HepG2 (cell line): Measurements from ENCODE around the gene DNAJC1. TPM values are rescaled to one million over a fixed set of nuclear protein-coding genes. Genes with fewer than 3 reads are reported as not detected.
A peak's percentile ranks its signal among the peaks of the same experiment; 100 is the strongest.

ENCODE experiments used
- ARID3A ChIP-seq: IDR thresholded peaks from 2 replicates; pipeline ENCODE4 v1.6.1; 2012; ENCODE audit warnings: low read depth, low read length, improper control_type of control experiment
- CENPT ChIP-seq: sonication (generic); formaldehyde crosslinking; IDR thresholded peaks from 2 replicates; pipeline ENCODE4 v1.8.0; 2022; ENCODE audit warnings: low read depth, mild to moderate bottlenecking, moderate library complexity, missing genetic modification reagents
- ERF ChIP-seq: IDR thresholded peaks from 2 replicates; pipeline ENCODE4 v1.6.1; 2018; ENCODE audit warnings: missing biosample characterization, missing genetic modification reagents
- FOXA1 ChIP-seq, 2 experiments: fragments of 450-650 bp in 1 of 2; sonication (generic) in 1 of 2; formaldehyde crosslinking in 1 of 2; IDR thresholded peaks; 2 replicates each; pipeline versions ENCODE4 v1.4.0 to v1.6.1; 2016 to 2020; ENCODE audit warnings: missing genetic modification reagents in 1 of 2
- HDAC6 ChIP-seq: fragments of 200-600 bp; sonication (generic); IDR thresholded peaks from 2 replicates; pipeline ENCODE4 v1.7.0; 2017; ENCODE audit warnings: mild to moderate bottlenecking, antibody characterized with exemption, low read length, low read depth
- MBD4 ChIP-seq: IDR thresholded peaks from 2 replicates; pipeline ENCODE4 v1.6.1; 2012; ENCODE audit warnings: low read length, inconsistent platforms, borderline replicate concordance
- PAF1 ChIP-seq: IDR thresholded peaks from 2 replicates; pipeline ENCODE4 v1.6.1; 2016; ENCODE audit warnings: missing genetic modification reagents, missing compliant biosample characterization
- PITX1 ChIP-seq: sonication (generic); formaldehyde crosslinking; IDR thresholded peaks from 2 replicates; pipeline ENCODE4 v1.5.1; 2020; ENCODE audit warnings: mild to moderate bottlenecking, missing genetic modification reagents
- POLR2AphosphoS5 ChIP-seq: IDR thresholded peaks from 2 replicates; pipeline ENCODE4 v1.6.1; 2012; ENCODE audit warnings: low read depth, low read length
- SIN3A ChIP-seq: IDR thresholded peaks from 2 replicates; pipeline ENCODE4 v1.6.1; 2011; ENCODE audit warnings: low read depth, mild to moderate bottlenecking, control low read depth, low read length, borderline replicate concordance
- SP4 ChIP-seq: sonication (generic); formaldehyde crosslinking; IDR thresholded peaks from 2 replicates; pipeline ENCODE4 v1.8.1; 2023; ENCODE audit warnings: mild to moderate bottlenecking, missing genetic modification reagents
- SRSF1 ChIP-seq: fragments of 200-400 bp; formaldehyde crosslinking; optimal IDR thresholded peaks from 2 replicates; pipeline ENCODE3; 2017; ENCODE audit warnings: mild to moderate bottlenecking, low read depth, low read length, moderate library complexity
- TOE1 ChIP-seq: sonication (generic); formaldehyde crosslinking; IDR thresholded peaks from 2 replicates; pipeline ENCODE4 v1.4.0; 2020; ENCODE audit warnings: mild to moderate bottlenecking, missing genetic modification reagents
- ZNF224 ChIP-seq: sonication (generic); formaldehyde crosslinking; IDR thresholded peaks from 2 replicates; pipeline ENCODE4 v1.5.0; 2020; ENCODE audit warnings: mild to moderate bottlenecking, missing genetic modification reagents
- ZNF225 ChIP-seq: sonication (generic); formaldehyde crosslinking; IDR thresholded peaks from 2 replicates; pipeline ENCODE4 v1.4.0; 2020; ENCODE audit warnings: mild to moderate bottlenecking, missing genetic modification reagents
- ZNF329 ChIP-seq: sonication (generic); formaldehyde crosslinking; IDR thresholded peaks from 2 replicates; pipeline ENCODE4 v1.9.0; 2021; ENCODE audit warnings: low read depth, mild to moderate bottlenecking, missing genetic modification reagents
- ZNF44 ChIP-seq: sonication (generic); formaldehyde crosslinking; IDR thresholded peaks from 2 replicates; pipeline ENCODE4 v1.5.1; 2020; ENCODE audit warnings: mild to moderate bottlenecking, missing genetic modification reagents
- ZNF501 ChIP-seq: sonication (generic); formaldehyde crosslinking; IDR thresholded peaks from 2 replicates; pipeline ENCODE4 v1.5.1; 2020; ENCODE audit warnings: mild to moderate bottlenecking, moderate library complexity, missing genetic modification reagents
- ZNF564 ChIP-seq: sonication (generic); formaldehyde crosslinking; IDR thresholded peaks from 2 replicates; pipeline ENCODE4 v1.8.1; 2023; ENCODE audit warnings: mild to moderate bottlenecking, missing genetic modification reagents
- ZNF567 ChIP-seq: sonication (generic); formaldehyde crosslinking; IDR thresholded peaks from 2 replicates; pipeline ENCODE4 v1.8.1; 2023; ENCODE audit warnings: mild to moderate bottlenecking, missing genetic modification reagents, borderline replicate concordance
- ZNF614 ChIP-seq: IDR thresholded peaks from 2 replicates; pipeline ENCODE4 v1.6.1; 2018; ENCODE audit warnings: missing biosample characterization, missing genetic modification reagents, inconsistent platforms, borderline replicate concordance
- ZNF615 ChIP-seq: sonication (generic); formaldehyde crosslinking; IDR thresholded peaks from 2 replicates; pipeline ENCODE4 v1.5.0; 2020; ENCODE audit warnings: mild to moderate bottlenecking, missing genetic modification reagents, borderline replicate concordance
- ZNF761 ChIP-seq: sonication (generic); formaldehyde crosslinking; conservative IDR thresholded peaks from 2 replicates; pipeline ENCODE4 v1.4.0; 2020; ENCODE audit warnings: mild to moderate bottlenecking, missing genetic modification reagents
- polyA plus RNA-seq, 8 experiments: library from polyadenylated mRNA; depleted of rRNA in 3 of 8; stranded (reverse) in 7 of 8; unstranded in 1 of 8; fragments of >200 nt; fragmentation: Illumina TruSeq in 4 of 8; extraction: Trizol in 4 of 8; gene quantifications; 2 replicates each; pipeline versions ENCODE4 v1.2.1 to v1.2.3, GENCODE V29; 2011 to 2016; ENCODE audit warnings: low read depth in 4 of 8, missing spikeins in 1 of 8, mixed read lengths in 1 of 8; ENCODE audit not compliant: insufficient read depth in 1 of 8
- total RNA-seq, 5 experiments: library from RNA; depleted of rRNA; stranded (reverse); fragments of >200 nt; fragmentation: Illumina TruSeq; extraction: Trizol; gene quantifications; 2 replicates each; pipeline ENCODE4 v1.2.3, GENCODE V29; 2016; ENCODE audit warnings: low read depth in 1 of 5
- TF ChIP-seq, protein P1 (sequence below): sonication (generic); formaldehyde crosslinking; IDR thresholded peaks from 2 replicates; pipeline ENCODE4 v1.5.1; 2020; ENCODE audit warnings: missing genetic modification reagents, mild to moderate bottlenecking, borderline replicate concordance
- TF ChIP-seq, protein P2 (sequence below): sonication (generic); formaldehyde crosslinking; IDR thresholded peaks from 2 replicates; pipeline ENCODE4 v1.4.0; 2020; ENCODE audit warnings: low read depth, mild to moderate bottlenecking, missing genetic modification reagents
- TF ChIP-seq, protein P3 (sequence below): sonication (generic); formaldehyde crosslinking; IDR thresholded peaks from 2 replicates; pipeline ENCODE4 v1.4.0; 2020; ENCODE audit warnings: mild to moderate bottlenecking, missing genetic modification reagents
- TF ChIP-seq, protein P4 (sequence below): sonication (generic); formaldehyde crosslinking; IDR thresholded peaks from 2 replicates; pipeline ENCODE4 v1.5.0; 2020; ENCODE audit warnings: missing genetic modification reagents

DNAJC1 gene
- total and polyA plus RNA-seq, 2 of the 13 experiments (the other 11 are each of a cell fraction or from before 2014, with no cell fraction given), result 9.9 to 16.6 TPM

- TF ChIP-seq ZNF761 (CRISPR knock-in tag) (no peak), SP4 (CRISPR knock-in tag) (no peak), HDAC6 (no peak), FOXA1 (IDR thresholded peaks at IDR 0.05) (no peak), FOXA1 (CRISPR knock-in tag; IDR thresholded peaks at IDR 0.05) (no peak), ZNF225 (CRISPR knock-in tag) (no peak), ERF (0 out of 2 replicates have a peak, but pooled peaks have one; percentile 48), ARID3A (peak; percentile 92), SRSF1 (no peak), ZNF44 (no peak), ZNF614 (CRISPR knock-in tag) (peak; percentile 70; the same call in 1 of the 2 replicates), ZNF564 (CRISPR knock-in tag) (no peak), ZNF329 (CRISPR knock-in tag) (no peak), PITX1 (CRISPR knock-in tag) (no peak), PAF1 (CRISPR knock-in tag) (no peak), SIN3A (no peak), ZNF501 (CRISPR knock-in tag) (no peak), MBD4 (peak; percentile 81; the same call in 1 of the 2 replicates), TOE1 (no peak), ZNF567 (no peak), ZNF224 (CRISPR knock-in tag) (no peak), ZNF615 (CRISPR knock-in tag) (no peak), CENPT (CRISPR knock-in tag) (no peak), POLR2AphosphoS5 (no peak)
- TF ChIP-seq, protein P1, sequence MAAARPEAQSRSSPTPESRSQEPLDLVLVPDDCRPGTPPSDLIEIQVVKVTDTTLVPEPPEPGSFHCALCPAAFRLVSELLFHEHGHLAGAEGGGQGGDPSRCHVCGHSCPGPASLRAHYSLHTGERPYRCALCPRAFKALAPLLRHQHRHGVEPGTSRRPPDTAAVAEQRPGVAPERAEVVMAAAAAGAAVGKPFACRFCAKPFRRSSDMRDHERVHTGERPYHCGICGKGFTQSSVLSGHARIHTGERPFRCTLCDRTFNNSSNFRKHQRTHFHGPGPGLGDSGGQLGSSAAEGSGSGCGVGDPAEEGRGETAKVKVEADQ (CRISPR knock-in tag), result no peak
- TF ChIP-seq, protein P2, sequence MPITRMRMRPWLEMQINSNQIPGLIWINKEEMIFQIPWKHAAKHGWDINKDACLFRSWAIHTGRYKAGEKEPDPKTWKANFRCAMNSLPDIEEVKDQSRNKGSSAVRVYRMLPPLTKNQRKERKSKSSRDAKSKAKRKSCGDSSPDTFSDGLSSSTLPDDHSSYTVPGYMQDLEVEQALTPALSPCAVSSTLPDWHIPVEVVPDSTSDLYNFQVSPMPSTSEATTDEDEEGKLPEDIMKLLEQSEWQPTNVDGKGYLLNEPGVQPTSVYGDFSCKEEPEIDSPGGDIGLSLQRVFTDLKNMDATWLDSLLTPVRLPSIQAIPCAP, result no peak
- TF ChIP-seq, protein P3, sequence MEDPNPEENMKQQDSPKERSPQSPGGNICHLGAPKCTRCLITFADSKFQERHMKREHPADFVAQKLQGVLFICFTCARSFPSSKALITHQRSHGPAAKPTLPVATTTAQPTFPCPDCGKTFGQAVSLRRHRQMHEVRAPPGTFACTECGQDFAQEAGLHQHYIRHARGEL (CRISPR knock-in tag), result no peak
- TF ChIP-seq, protein P4, sequence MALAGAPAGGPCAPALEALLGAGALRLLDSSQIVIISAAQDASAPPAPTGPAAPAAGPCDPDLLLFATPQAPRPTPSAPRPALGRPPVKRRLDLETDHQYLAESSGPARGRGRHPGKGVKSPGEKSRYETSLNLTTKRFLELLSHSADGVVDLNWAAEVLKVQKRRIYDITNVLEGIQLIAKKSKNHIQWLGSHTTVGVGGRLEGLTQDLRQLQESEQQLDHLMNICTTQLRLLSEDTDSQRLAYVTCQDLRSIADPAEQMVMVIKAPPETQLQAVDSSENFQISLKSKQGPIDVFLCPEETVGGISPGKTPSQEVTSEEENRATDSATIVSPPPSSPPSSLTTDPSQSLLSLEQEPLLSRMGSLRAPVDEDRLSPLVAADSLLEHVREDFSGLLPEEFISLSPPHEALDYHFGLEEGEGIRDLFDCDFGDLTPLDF (CRISPR knock-in tag), result no peak
Observed at GRCh38 chr10:21724687-21725367, 278.7 kb downstream of the DNAJC1 start (continued).
